ENCODE results near the gene TSEN54. TPM values are rescaled to one million over a fixed set of nuclear protein-coding genes. Genes with fewer than 3 reads are reported as not detected.

Gene TSEN54
- total RNA-seq, 1 experiment from 2014 or later, result 87.3 TPM

DNA sequence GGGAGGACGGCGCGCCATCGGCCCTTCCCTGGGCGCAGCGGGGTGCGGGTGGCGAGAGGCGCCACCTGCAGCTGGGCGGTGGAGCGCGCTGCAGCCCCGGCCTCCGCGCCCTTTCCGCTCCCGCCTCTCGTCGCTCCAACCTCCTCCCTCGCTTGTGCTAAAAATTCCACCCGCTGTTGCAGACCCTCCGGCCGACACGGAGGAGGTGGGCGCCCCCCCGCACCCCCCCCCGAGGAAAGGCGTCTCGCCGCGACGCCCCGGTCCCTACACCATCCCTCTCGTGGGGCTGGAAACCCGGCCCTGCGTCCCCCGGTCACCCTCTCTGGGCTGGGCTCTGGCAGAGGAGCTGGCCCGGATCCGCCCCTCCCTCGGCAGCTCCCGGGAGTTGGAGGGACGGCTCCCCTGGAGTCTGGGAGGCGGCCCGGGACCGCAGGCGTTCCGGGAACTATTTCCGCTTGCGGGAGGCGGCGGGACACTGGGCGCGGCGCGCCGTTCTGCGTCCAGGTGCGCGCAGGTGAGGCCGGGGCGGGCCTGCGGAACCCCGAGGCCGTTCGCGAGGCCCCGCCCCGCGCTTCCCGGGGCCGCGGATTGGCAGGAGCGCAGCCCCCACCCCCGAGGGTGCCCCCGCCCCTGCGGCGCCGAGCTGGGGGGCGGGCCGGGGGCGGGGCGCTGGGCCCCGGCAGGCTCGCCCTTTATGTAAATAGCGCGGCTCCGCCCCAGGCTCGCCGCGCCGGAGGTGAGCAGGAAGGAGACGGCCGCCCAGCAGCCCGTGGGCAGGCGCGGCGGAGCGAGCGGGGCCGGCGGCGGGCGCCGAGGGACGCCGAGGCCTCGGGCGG is 8.9 kb downstream of the TSEN54 start, which contains the start of gene LLGL2 (continued):
- TF ChIP-seq, protein P1, sequence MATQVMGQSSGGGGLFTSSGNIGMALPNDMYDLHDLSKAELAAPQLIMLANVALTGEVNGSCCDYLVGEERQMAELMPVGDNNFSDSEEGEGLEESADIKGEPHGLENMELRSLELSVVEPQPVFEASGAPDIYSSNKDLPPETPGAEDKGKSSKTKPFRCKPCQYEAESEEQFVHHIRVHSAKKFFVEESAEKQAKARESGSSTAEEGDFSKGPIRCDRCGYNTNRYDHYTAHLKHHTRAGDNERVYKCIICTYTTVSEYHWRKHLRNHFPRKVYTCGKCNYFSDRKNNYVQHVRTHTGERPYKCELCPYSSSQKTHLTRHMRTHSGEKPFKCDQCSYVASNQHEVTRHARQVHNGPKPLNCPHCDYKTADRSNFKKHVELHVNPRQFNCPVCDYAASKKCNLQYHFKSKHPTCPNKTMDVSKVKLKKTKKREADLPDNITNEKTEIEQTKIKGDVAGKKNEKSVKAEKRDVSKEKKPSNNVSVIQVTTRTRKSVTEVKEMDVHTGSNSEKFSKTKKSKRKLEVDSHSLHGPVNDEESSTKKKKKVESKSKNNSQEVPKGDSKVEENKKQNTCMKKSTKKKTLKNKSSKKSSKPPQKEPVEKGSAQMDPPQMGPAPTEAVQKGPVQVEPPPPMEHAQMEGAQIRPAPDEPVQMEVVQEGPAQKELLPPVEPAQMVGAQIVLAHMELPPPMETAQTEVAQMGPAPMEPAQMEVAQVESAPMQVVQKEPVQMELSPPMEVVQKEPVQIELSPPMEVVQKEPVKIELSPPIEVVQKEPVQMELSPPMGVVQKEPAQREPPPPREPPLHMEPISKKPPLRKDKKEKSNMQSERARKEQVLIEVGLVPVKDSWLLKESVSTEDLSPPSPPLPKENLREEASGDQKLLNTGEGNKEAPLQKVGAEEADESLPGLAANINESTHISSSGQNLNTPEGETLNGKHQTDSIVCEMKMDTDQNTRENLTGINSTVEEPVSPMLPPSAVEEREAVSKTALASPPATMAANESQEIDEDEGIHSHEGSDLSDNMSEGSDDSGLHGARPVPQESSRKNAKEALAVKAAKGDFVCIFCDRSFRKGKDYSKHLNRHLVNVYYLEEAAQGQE (IDR thresholded peaks at IDR 0.05; ENCODE audit: low read depth), result no peak
- peak; percentile 97 for TF ChIP-seq SIN3A (IDR thresholded peaks at IDR 0.05; ENCODE audit: low read depth)
- no peak; the same call in 1 of the 2 replicates for TF ChIP-seq ELF1 (IDR thresholded peaks at IDR 0.05; ENCODE audit: borderline replicate concordance, low read depth)
- peak; percentile 49; the same call in 1 of the 2 replicates for TF ChIP-seq RAD21 (IDR thresholded peaks at IDR 0.05; ENCODE audit: low read depth)
- TF ChIP-seq EZH2 (IDR thresholded peaks at IDR 0.05), result no peak
- TF ChIP-seq POLR2AphosphoS5 (IDR thresholded peaks at IDR 0.05; ENCODE audit: low read depth, low read length), result peak; percentile 97
- TF ChIP-seq, protein P2, sequence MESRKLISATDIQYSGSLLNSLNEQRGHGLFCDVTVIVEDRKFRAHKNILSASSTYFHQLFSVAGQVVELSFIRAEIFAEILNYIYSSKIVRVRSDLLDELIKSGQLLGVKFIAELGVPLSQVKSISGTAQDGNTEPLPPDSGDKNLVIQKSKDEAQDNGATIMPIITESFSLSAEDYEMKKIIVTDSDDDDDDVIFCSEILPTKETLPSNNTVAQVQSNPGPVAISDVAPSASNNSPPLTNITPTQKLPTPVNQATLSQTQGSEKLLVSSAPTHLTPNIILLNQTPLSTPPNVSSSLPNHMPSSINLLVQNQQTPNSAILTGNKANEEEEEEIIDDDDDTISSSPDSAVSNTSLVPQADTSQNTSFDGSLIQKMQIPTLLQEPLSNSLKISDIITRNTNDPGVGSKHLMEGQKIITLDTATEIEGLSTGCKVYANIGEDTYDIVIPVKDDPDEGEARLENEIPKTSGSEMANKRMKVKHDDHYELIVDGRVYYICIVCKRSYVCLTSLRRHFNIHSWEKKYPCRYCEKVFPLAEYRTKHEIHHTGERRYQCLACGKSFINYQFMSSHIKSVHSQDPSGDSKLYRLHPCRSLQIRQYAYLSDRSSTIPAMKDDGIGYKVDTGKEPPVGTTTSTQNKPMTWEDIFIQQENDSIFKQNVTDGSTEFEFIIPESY (IDR thresholded peaks at IDR 0.05; ENCODE audit: extremely low read depth, insufficient replicate concordance, low read length), result no peak
- TF ChIP-seq, protein P3, sequence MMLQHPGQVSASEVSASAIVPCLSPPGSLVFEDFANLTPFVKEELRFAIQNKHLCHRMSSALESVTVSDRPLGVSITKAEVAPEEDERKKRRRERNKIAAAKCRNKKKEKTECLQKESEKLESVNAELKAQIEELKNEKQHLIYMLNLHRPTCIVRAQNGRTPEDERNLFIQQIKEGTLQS (IDR thresholded peaks at IDR 0.05), result no peak
- peak; percentile 6 for TF ChIP-seq TCF7L2 (IDR thresholded peaks at IDR 0.05; ENCODE audit: borderline replicate concordance, extremely low read depth, insufficient read depth, insufficient read length)
- TF ChIP-seq SRF (IDR thresholded peaks at IDR 0.05; ENCODE audit: low read depth), result no peak; the same call in 1 of the 2 replicates
- TF ChIP-seq ZFX (IDR thresholded peaks at IDR 0.05), result no peak; the same call in 1 of the 2 replicates
